ENCODE measurements around the gene CALR.

Gene CALR

GRCh38 chr19:12983542-12984142 is 45.2 kb downstream of the CALR start:
- peak; percentile 62 for DNase-seq

- no peak for DNase-seq
Measured at GRCh38 chr19:12984143-12984627, 45.8 kb downstream of the CALR start.

- no peak for DNase-seq
Measured at GRCh38 chr19:12984683-12985048, 46.3 kb downstream of the CALR start.

- no peak for DNase-seq
Measured at GRCh38 chr19:12985049-12985776, 46.8 kb downstream of the CALR start.

GRCh38 chr19:12986726-12987125 is 48.3 kb downstream of the CALR start:
- no peak for DNase-seq

- DNase-seq = no peak
Measured at GRCh38 chr19:12987190-12987589, 48.8 kb downstream of the CALR start.

- DNase-seq = no peak
Measured at GRCh38 chr19:12987781-12988180, 49.4 kb downstream of the CALR start.

GRCh38 chr19:12990431-12990830 is 52.0 kb downstream of the CALR start:
- DNase-seq = no peak

GRCh38 chr19:12990853-12991252 is 52.4 kb downstream of the CALR start:
- no peak for DNase-seq

GRCh38 chr19:12991296-12991695 is 52.9 kb downstream of the CALR start:
- DNase-seq = no peak

GRCh38 chr19:12992729-12993128 is 54.3 kb downstream of the CALR start:
- no peak for DNase-seq

- DNase-seq = no peak
Measured at GRCh38 chr19:12993562-12993961, 55.2 kb downstream of the CALR start.
